Sigmoid colon (tissue), 4 donors: ENCODE results near the gene IL12RB2.

ENCODE experiments used
- EP300 ChIP-seq, 4 donors: sonication (generic); formaldehyde crosslinking; IDR thresholded peaks; one replicate each; pipeline ENCODE4 v1.6.1; 2017; ENCODE audit warnings: antibody characterized with exemption in 4 of 4
- POLR2A ChIP-seq, 2 donors: fragments of 450-650 bp; IDR thresholded peaks; one replicate each; pipeline ENCODE4 v1.6.1; 2016; ENCODE audit warnings: antibody characterized with exemption in 2 of 2, mild to moderate bottlenecking in 2 of 2, moderate library complexity in 2 of 2
- POLR2AphosphoS5 ChIP-seq, 4 donors: sonication (generic); formaldehyde crosslinking; IDR thresholded peaks; one replicate each; pipeline ENCODE4 v1.6.1; 2017; ENCODE audit warnings: antibody characterized with exemption in 4 of 4
- TF ChIP-seq, protein P1 (sequence below), 4 experiments: fragments of 450-650 bp in 3 of 4; fragments of 200-600 bp in 1 of 4; IDR thresholded peaks; one replicate each; pipeline ENCODE4 v1.5.1; 2016 to 2019; ENCODE audit warnings: antibody characterized with exemption in 4 of 4, mild to moderate bottlenecking in 3 of 4, moderate library complexity in 2 of 4

DNA sequence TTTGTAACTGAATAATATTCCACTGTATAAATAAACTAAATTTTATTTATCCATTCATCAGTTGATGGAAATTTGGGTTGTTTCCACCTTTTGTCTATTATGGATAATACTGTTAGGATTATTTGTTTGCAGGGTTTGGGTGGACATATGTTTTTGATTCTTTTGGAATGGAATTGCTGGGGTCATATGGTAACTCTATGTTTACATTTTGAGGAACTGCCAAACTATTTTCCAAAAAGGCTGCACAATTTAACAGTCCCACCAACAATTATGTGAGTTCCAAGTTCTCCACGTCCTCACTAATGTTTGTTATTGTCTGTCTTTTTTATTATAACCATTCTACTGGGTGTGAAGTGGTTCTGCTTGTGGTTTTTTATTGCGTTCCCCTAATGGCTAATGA is 126.8 kb downstream of the IL12RB2 start:
- TF ChIP-seq, protein P1, sequence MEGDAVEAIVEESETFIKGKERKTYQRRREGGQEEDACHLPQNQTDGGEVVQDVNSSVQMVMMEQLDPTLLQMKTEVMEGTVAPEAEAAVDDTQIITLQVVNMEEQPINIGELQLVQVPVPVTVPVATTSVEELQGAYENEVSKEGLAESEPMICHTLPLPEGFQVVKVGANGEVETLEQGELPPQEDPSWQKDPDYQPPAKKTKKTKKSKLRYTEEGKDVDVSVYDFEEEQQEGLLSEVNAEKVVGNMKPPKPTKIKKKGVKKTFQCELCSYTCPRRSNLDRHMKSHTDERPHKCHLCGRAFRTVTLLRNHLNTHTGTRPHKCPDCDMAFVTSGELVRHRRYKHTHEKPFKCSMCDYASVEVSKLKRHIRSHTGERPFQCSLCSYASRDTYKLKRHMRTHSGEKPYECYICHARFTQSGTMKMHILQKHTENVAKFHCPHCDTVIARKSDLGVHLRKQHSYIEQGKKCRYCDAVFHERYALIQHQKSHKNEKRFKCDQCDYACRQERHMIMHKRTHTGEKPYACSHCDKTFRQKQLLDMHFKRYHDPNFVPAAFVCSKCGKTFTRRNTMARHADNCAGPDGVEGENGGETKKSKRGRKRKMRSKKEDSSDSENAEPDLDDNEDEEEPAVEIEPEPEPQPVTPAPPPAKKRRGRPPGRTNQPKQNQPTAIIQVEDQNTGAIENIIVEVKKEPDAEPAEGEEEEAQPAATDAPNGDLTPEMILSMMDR (IDR thresholded peaks at IDR 0.05), result no peak
- no peak for TF ChIP-seq EP300 (IDR thresholded peaks at IDR 0.05)
- no peak for TF ChIP-seq POLR2A (IDR thresholded peaks at IDR 0.05)
- TF ChIP-seq POLR2AphosphoS5 (IDR thresholded peaks at IDR 0.05), result no peak
